ENCODE data around the gene PLPPR5. TPM values are rescaled to one million over a fixed set of nuclear protein-coding genes. Genes with fewer than 3 reads are reported as not detected.

PLPPR5 gene
- polyA plus RNA-seq, 1 donor (not counting 4 experiments of a cell fraction or from before 2014, with no cell fraction given) = 0.93 TPM

DNA sequence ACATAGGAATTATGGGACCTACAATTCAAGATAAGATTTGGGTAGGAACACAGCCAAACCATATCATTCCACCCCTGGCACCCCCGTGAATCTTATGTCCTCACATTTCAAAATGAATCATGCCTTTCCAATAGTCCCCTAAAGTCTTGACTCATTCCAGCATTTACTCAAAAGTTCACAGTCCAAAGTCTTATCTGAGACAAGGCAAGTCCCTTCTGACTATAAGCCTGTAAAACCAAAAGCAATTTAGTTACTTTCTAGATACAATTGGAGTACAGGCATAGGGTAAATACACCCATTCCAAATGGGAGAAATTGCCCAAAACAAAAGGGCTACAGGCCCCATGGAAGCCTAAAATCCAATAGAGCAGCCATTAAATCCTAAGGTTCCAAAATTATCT lies 138.9 kb downstream of the PLPPR5 start:
- FAIRE-seq (no peak), DNase-seq (ENCODE audit: low read depth, low spot score) (no peak)
- Histone ChIP-seq H2AFZ (ENCODE audit: control insufficient read depth, low read length) (no peak overlapping the region), H3K4me3 (ENCODE audit: control insufficient read depth in 2 of 3, extremely low read depth in 1 of 3, insufficient read depth in 2 of 3, low read depth in 1 of 3, low read length in 3 of 3) (no peak overlapping the region), H3K9ac (ENCODE audit: control insufficient read depth, extremely low read depth, insufficient read depth, low read length) (no peak overlapping the region), H3K9me1 (ENCODE audit: control insufficient read depth, extremely low read depth, insufficient read depth, low read length) (no peaks in the 10 kb centered on the region), H3K27me3 (ENCODE audit: control insufficient read depth, extremely low read depth, insufficient read depth, low read length) (no peaks in the 10 kb centered on the region), H3K4me2 (ENCODE audit: control insufficient read depth, extremely low read depth, insufficient read depth, low read depth, low read length) (no peak overlapping the region), H3K79me2 (ENCODE audit: control insufficient read depth, insufficient read depth, low read length) (no peaks in the 10 kb centered on the region), H3K36me3 (ENCODE audit: control insufficient read depth in 2 of 2, extremely low read depth in 1 of 2, insufficient read depth in 2 of 2, low read length in 2 of 2) (no peaks in the 10 kb centered on the region), H3K4me1 (ENCODE audit: control insufficient read depth, extremely low read depth, insufficient read depth, low read length) (no peaks in the 10 kb centered on the region), H3K27ac (ENCODE audit: control insufficient read depth, insufficient read depth, low read length) (no peak overlapping the region), H3K9me3 (ENCODE audit: control insufficient read depth, low read depth, low read length) (no peaks in the 10 kb centered on the region), H4K20me1 (ENCODE audit: control insufficient read depth, extremely low read depth, insufficient read depth, low read length) (no peaks in the 10 kb centered on the region)
- TF ChIP-seq CTCF (optimal IDR thresholded peaks at IDR 0.05 in 1 of 3, IDR thresholded peaks at IDR 0.05 in 1 of 3, conservative IDR thresholded peaks at IDR 0.05 in 1 of 3; ENCODE audit: extremely low read depth in 1 of 3, insufficient read depth in 2 of 3, low read length in 3 of 3) (no peak), EZH2 (IDR thresholded peaks at IDR 0.05; ENCODE audit: low read length) (no peak)
- dilution Hi-C loops (cut with MboI; ENCODE audit: extremely low pct_ligation_motif_present, low sequenced_read_pairs) = no loop called here

GRCh38 chr1:98860329-98860728 lies 144.3 kb downstream of the PLPPR5 start:
- H3K9ac ChIP-seq (ENCODE audit: control insufficient read depth, extremely low read depth, insufficient read depth, low read length) = no peak overlapping the region
- no peaks in the 10 kb centered on the region for H3K9me1 ChIP-seq (ENCODE audit: control insufficient read depth, extremely low read depth, insufficient read depth, low read length)
- no peaks in the 10 kb centered on the region for H3K27me3 ChIP-seq (ENCODE audit: control insufficient read depth, extremely low read depth, insufficient read depth, low read length)
- no peak overlapping the region for H2AFZ ChIP-seq (ENCODE audit: control insufficient read depth, low read length)
- no peaks in the 10 kb centered on the region for H3K9me3 ChIP-seq (ENCODE audit: control insufficient read depth, low read depth, low read length)
- no peak for TF ChIP-seq CTCF (optimal IDR thresholded peaks at IDR 0.05 in 1 of 3, IDR thresholded peaks at IDR 0.05 in 1 of 3, conservative IDR thresholded peaks at IDR 0.05 in 1 of 3; ENCODE audit: extremely low read depth in 1 of 3, insufficient read depth in 2 of 3, low read length in 3 of 3)
- no peak for TF ChIP-seq EZH2 (IDR thresholded peaks at IDR 0.05; ENCODE audit: low read length)
- no peaks in the 10 kb centered on the region for H4K20me1 ChIP-seq (ENCODE audit: control insufficient read depth, extremely low read depth, insufficient read depth, low read length)
- H3K4me3 ChIP-seq (ENCODE audit: control insufficient read depth in 2 of 3, extremely low read depth in 1 of 3, insufficient read depth in 2 of 3, low read depth in 1 of 3, low read length in 3 of 3) = no peak overlapping the region
- FAIRE-seq (no peak), DNase-seq (ENCODE audit: low read depth, low spot score) (no peak)
- no peaks in the 10 kb centered on the region for H3K79me2 ChIP-seq (ENCODE audit: control insufficient read depth, insufficient read depth, low read length)
- dilution Hi-C loops (cut with MboI; ENCODE audit: extremely low pct_ligation_motif_present, low sequenced_read_pairs) = no loop called here
- no peaks in the 10 kb centered on the region for H3K36me3 ChIP-seq (ENCODE audit: control insufficient read depth in 2 of 2, extremely low read depth in 1 of 2, insufficient read depth in 2 of 2, low read length in 2 of 2)
- no peak overlapping the region for H3K4me2 ChIP-seq (ENCODE audit: control insufficient read depth, extremely low read depth, insufficient read depth, low read depth, low read length)
- H3K27ac ChIP-seq (ENCODE audit: control insufficient read depth, insufficient read depth, low read length) = no peak overlapping the region
- H3K4me1 ChIP-seq (ENCODE audit: control insufficient read depth, extremely low read depth, insufficient read depth, low read length) = no peaks in the 10 kb centered on the region
